H1 (cell line): ENCODE data around the gene SNX21. TPM values are rescaled to one million over a fixed set of nuclear protein-coding genes. Genes with fewer than 3 reads are reported as not detected.

ENCODE experiments used
- CTCF ChIA-PET: fragments of 300-600 bp; sonication (Branson Sonifier 250); formaldehyde crosslinking; loops from one replicate; lab custom pipeline; 2021; ENCODE audit not compliant: partially characterized antibody; lab: Charles Lee
- POLR2A ChIA-PET: fragments of 300-600 bp; sonication (Branson Sonifier 250); formaldehyde crosslinking; loops from one replicate; lab custom pipeline; 2021; ENCODE audit warnings: inconsistent platforms; ENCODE audit not compliant: partially characterized antibody; lab: Charles Lee
- DNase-seq, 2 experiments: peaks; one replicate each; pipeline versions ENCODE4 v3.0.0 to v3.0.0-alpha.2; 2010 to 2022; ENCODE audit warnings: low spot score in 2 of 2, low read depth in 1 of 2, mixed read lengths in 1 of 2
- FAIRE-seq: peaks from 2 replicates; lab custom pipeline; 2011; peaks lifted over from hg19 to GRCh38; lab: Jason Lieb, UNC
- H2AFZ ChIP-seq: 2 replicates; pipeline ENCODE4 v1.8.1; 2012; ENCODE audit warnings: low read length, inconsistent platforms
- H2AK5ac ChIP-seq: 2 replicates; pipeline ENCODE4 v1.6.1; 2013; ENCODE audit warnings: low read depth, low read length
- H2BK120ac ChIP-seq: replicated peaks from 2 replicates; pipeline ENCODE3; 2013; ENCODE audit warnings: low read depth, low read length, inconsistent platforms
- H2BK12ac ChIP-seq: 2 replicates; pipeline ENCODE4 v1.6.1; 2013; ENCODE audit warnings: low read depth, low read length
- H2BK15ac ChIP-seq: 2 replicates; pipeline ENCODE4 v1.6.1; 2013; ENCODE audit warnings: low read length
- H2BK20ac ChIP-seq: 2 replicates; pipeline ENCODE4 v1.6.1; 2013; ENCODE audit warnings: low read length
- H2BK5ac ChIP-seq: 2 replicates; pipeline ENCODE4 v1.6.1; 2013; ENCODE audit warnings: low read depth, low read length
- H3K14ac ChIP-seq: 2 replicates; pipeline ENCODE4 v1.6.1; 2013; ENCODE audit warnings: inconsistent platforms; ENCODE audit not compliant: insufficient read length
- H3K18ac ChIP-seq: 2 replicates; pipeline ENCODE4 v1.6.1; 2013; ENCODE audit warnings: low read length; ENCODE audit errors: extremely low read depth
- H3K23ac ChIP-seq: 2 replicates; pipeline ENCODE4 v1.6.1; 2013; ENCODE audit warnings: inconsistent platforms; ENCODE audit not compliant: insufficient read length
- H3K23me2 ChIP-seq: 2 replicates; pipeline ENCODE4 v1.6.1; 2013; ENCODE audit warnings: low read depth, low read length
- H3K27ac ChIP-seq: 2 replicates; pipeline ENCODE4 v1.6.1; 2011; ENCODE audit warnings: low read depth, low read length, inconsistent platforms
- H3K27me3 ChIP-seq, 4 experiments: replicated peaks in 1 of 4; 1 replicate in 1 of 4; 2 replicates in 3 of 4; pipeline versions ENCODE4 v1.6.1 to v1.8.1; 2011 to 2013; ENCODE audit warnings: low read length in 3 of 4, mild to moderate bottlenecking in 3 of 4, inconsistent platforms in 2 of 4, mixed read lengths in 2 of 4, moderate library complexity in 1 of 4; ENCODE audit not compliant: control insufficient read depth in 3 of 4, insufficient read depth in 3 of 4; ENCODE audit errors: extremely low read depth in 1 of 4
- H3K36me3 ChIP-seq, 4 experiments: 2 replicates each; pipeline versions ENCODE4 v1.6.1 to v1.8.1; 2011 to 2013; ENCODE audit warnings: mild to moderate bottlenecking in 4 of 4, low read length in 3 of 4, moderate library complexity in 2 of 4, control low read depth in 1 of 4, inconsistent platforms in 1 of 4; ENCODE audit not compliant: insufficient read depth in 4 of 4, control insufficient read depth in 2 of 4
- H3K4ac ChIP-seq: replicated peaks from 2 replicates; pipeline ENCODE3; 2013; ENCODE audit warnings: low read length, low read depth, mixed read lengths, inconsistent platforms; ENCODE audit not compliant: insufficient read length
- H3K4me1 ChIP-seq, 4 experiments: replicated peaks in 1 of 4; 1 replicate in 1 of 4; 2 replicates in 3 of 4; pipeline versions ENCODE4 v1.6.1 to v1.8.1; 2011 to 2013; ENCODE audit warnings: low read length in 3 of 4, inconsistent platforms in 2 of 4, mixed read lengths in 1 of 4; ENCODE audit not compliant: insufficient read depth in 4 of 4, control insufficient read depth in 3 of 4
- H3K4me2 ChIP-seq, 2 experiments: 2 replicates each; pipeline versions ENCODE4 v1.6.1 to v1.8.1; 2011 to 2013; ENCODE audit warnings: low read depth in 2 of 2, low read length in 2 of 2, control low read depth in 1 of 2, inconsistent platforms in 1 of 2, mild to moderate bottlenecking in 1 of 2; ENCODE audit not compliant: insufficient read depth in 1 of 2
- H3K4me3 ChIP-seq, 4 experiments: fragments of 200-600, 300-600 bp in 1 of 4; sonication (generic), shearing (Covaris generic), sonication (Bioruptor Twin) in 1 of 4; 2 replicates each; pipeline versions ENCODE4 v1.5.1 to v1.8.1; 2011 to 2016; ENCODE audit warnings: low read length in 4 of 4, low read depth in 3 of 4, control low read depth in 2 of 4, inconsistent platforms in 2 of 4, mild to moderate bottlenecking in 2 of 4, mixed read lengths in 1 of 4, moderate library complexity in 1 of 4; ENCODE audit not compliant: insufficient read depth in 2 of 4; ENCODE audit errors: extremely low read depth in 1 of 4
- H3K56ac ChIP-seq: replicated peaks from 2 replicates; pipeline ENCODE3; 2013; ENCODE audit warnings: low read depth, mild to moderate bottlenecking, mixed read lengths, low read length, inconsistent platforms; ENCODE audit not compliant: insufficient read length
- H3K79me1 ChIP-seq: 2 replicates; pipeline ENCODE4 v1.6.1; 2013; ENCODE audit warnings: low read depth, low read length, control low read depth
- H3K79me2 ChIP-seq, 2 experiments: 2 replicates each; pipeline versions ENCODE4 v1.6.1 to v1.8.1; 2012 to 2013; ENCODE audit warnings: low read length in 2 of 2, mild to moderate bottlenecking in 2 of 2, inconsistent platforms in 1 of 2; ENCODE audit not compliant: insufficient read depth in 2 of 2, control insufficient read depth in 1 of 2
- H3K9ac ChIP-seq, 4 experiments: replicated peaks in 1 of 4; 1 replicate in 1 of 4; 2 replicates in 3 of 4; pipeline versions ENCODE4 v1.6.1 to v1.8.1; 2011 to 2013; ENCODE audit warnings: low read depth in 3 of 4, low read length in 3 of 4, control low read depth in 2 of 4, mild to moderate bottlenecking in 2 of 4, moderate library complexity in 2 of 4, inconsistent platforms in 1 of 4; ENCODE audit errors: extremely low read depth in 1 of 4
- H3K9me3 ChIP-seq, 2 experiments: 2 replicates each; pipeline versions ENCODE4 v1.6.1 to v1.8.1; 2012 to 2013; ENCODE audit warnings: mild to moderate bottlenecking in 2 of 2, moderate library complexity in 2 of 2, control low read depth in 1 of 2, inconsistent platforms in 1 of 2, low read depth in 1 of 2, low read length in 1 of 2, mixed read lengths in 1 of 2; ENCODE audit not compliant: insufficient read depth in 2 of 2
- H4K20me1 ChIP-seq, 2 experiments: replicated peaks in 1 of 2; 2 replicates each; pipeline versions ENCODE3 to v1.8.1; 2011 to 2013; ENCODE audit warnings: inconsistent platforms in 2 of 2, low read length in 2 of 2, mild to moderate bottlenecking in 1 of 2; ENCODE audit not compliant: insufficient read depth in 2 of 2, control insufficient read depth in 1 of 2
- H4K5ac ChIP-seq: 2 replicates; pipeline ENCODE4 v1.6.1; 2013; ENCODE audit warnings: low read length, low read depth, mixed read lengths, inconsistent platforms; ENCODE audit not compliant: insufficient read length
- H4K8ac ChIP-seq: 2 replicates; pipeline ENCODE4 v1.8.0; 2013; ENCODE audit warnings: mild to moderate bottlenecking, moderate library complexity, low read length, inconsistent platforms; ENCODE audit not compliant: insufficient read depth; ENCODE audit errors: extremely low read depth
- H4K91ac ChIP-seq: replicated peaks from 2 replicates; pipeline ENCODE3; 2013; ENCODE audit warnings: low read length, mixed read lengths, inconsistent platforms; ENCODE audit not compliant: insufficient read length
- BACH1 ChIP-seq: IDR thresholded peaks from 2 replicates; pipeline ENCODE4 v1.6.1; 2012; ENCODE audit warnings: low read length, improper control_type of control experiment
- BCL11A ChIP-seq, 2 experiments: IDR thresholded peaks; one replicate each; pipeline ENCODE4 v1.6.1; 2011; ENCODE audit warnings: low read depth in 2 of 2, low read length in 2 of 2, mild to moderate bottlenecking in 2 of 2
- CTBP2 ChIP-seq: IDR thresholded peaks from 2 replicates; pipeline ENCODE4 v1.7.0; 2011; ENCODE audit warnings: borderline replicate concordance, mild to moderate bottlenecking, moderate library complexity, mixed read lengths, low read length; ENCODE audit not compliant: insufficient read depth, insufficient read length
- EP300 ChIP-seq, 2 experiments: IDR thresholded peaks; 1 replicate in 1 of 2; 2 replicates in 1 of 2; pipeline ENCODE4 v1.6.1; 2011 to 2012; ENCODE audit warnings: low read depth in 2 of 2, low read length in 2 of 2, mild to moderate bottlenecking in 2 of 2, borderline replicate concordance in 1 of 2, inconsistent platforms in 1 of 2, moderate library complexity in 1 of 2
- EZH2 ChIP-seq: fragments of 200-600 bp; sonication (generic); IDR thresholded peaks from 2 replicates; pipeline ENCODE4 v1.7.1; 2012; ENCODE audit warnings: low read depth, mild to moderate bottlenecking, moderate library complexity, low read length, inconsistent platforms; ENCODE audit not compliant: severe bottlenecking
- JUN ChIP-seq: IDR thresholded peaks from 2 replicates; pipeline ENCODE4 v1.6.1; 2011; ENCODE audit warnings: low read depth, mild to moderate bottlenecking, improper control_type of control experiment, low read length
- SAP30 ChIP-seq: fragments of 300-600 bp; sonication (generic); IDR thresholded peaks from 2 replicates; pipeline ENCODE4 v1.7.1; 2012; ENCODE audit warnings: low read length, moderate library complexity, mild to moderate bottlenecking, inconsistent platforms; ENCODE audit not compliant: insufficient read depth, insufficient replicate concordance
- WGBS, 2 experiments: shearing (Covaris generic) in 1 of 2; methylation state at CpG; one replicate each; pipeline versions ENCODE4 v1.1.6 to v1.1.7; 2013 to 2015; ENCODE audit warnings: low lambda C conversion rate in 2 of 2, mixed read lengths in 2 of 2, inconsistent platforms in 1 of 2, low coverage in 1 of 2, missing lambda C conversion rate in 1 of 2; ENCODE audit not compliant: insufficient replicate concordance in 2 of 2, insufficient coverage in 1 of 2, insufficient read length in 1 of 2; ENCODE audit errors: extremely low coverage in 1 of 2, missing lambda C conversion rate in 1 of 2; 5-methylcytosine and 5-hydroxymethylcytosine counted together
- polyA plus RNA-seq, 7 experiments: library from polyadenylated mRNA; depleted of rRNA in 3 of 7; stranded (reverse) in 5 of 7; unstranded in 2 of 7; fragments of >200 nt in 5 of 7; fragments of 200-250 nt in 2 of 7; gene quantifications; 1 replicate in 5 of 7; 2 replicates in 1 of 7; 4 replicates in 1 of 7; pipeline versions ENCODE4 v1.2.1 to v1.2.3, GENCODE V29; 2011 to 2013; ENCODE audit warnings: missing spikeins in 2 of 7, mixed read lengths in 2 of 7
- total RNA-seq: library from RNA; stranded (reverse); fragmentation: NEBNext Ultra II Directional; extraction: Animal tissue kit (Norgen Biotek cat#: 25700); gene quantifications from 2 replicates; pipeline ENCODE4 v1.2.1, GENCODE V29; 2021

Gene SNX21
- total and polyA plus RNA-seq, 2 of the 8 experiments (the other 6 are each of a cell fraction or from before 2014, with no cell fraction given): 15.8 to 16.8 TPM

DNA sequence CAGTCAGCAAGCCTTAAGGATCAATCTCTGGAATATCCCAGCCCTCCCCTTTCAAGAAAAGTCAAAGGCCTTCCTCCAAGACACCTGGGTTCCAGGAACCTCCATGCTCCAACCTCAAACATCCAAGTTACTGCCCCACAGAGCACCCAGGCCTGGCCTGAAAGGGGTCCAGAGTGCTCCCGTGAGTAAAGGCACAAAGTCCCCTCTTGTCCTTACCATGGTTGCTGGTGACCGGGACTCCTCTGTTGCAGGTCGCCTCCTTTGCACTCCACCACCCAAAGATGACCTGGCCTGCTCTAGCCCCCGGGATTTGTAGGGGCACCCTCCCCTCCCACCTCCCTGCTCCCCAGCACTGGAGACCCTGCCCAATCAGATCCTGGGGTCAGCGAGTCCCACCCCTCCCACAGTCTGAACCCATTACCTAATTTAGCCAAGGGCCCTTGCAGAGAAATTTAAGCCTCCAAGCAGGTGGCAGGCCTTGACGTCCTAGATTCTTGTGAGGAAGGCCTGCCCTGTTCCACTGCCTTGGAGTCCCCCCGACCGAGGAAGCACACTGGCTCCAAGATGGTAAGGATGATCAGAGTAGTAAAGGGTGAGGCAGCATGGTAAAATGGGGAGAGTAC, 6.5 kb upstream of the SNX21 start, which contains the start of gene TNNC2:
Gene TNNC2, minus strand, starts transcription at position 283 of the 623 bp plus-strand sequence. Its CDS starts 64 bp downstream, at position 219.
- peak within 1 kb of the TSS; percentile 36 for H4K91ac ChIP-seq
- H3K36me3 ChIP-seq: no peaks in the 10 kb centered on the region; a peak in 1 of 8 replicates
- H3K4me3 ChIP-seq: no peak within 1 kb of the TSS
- 93% methylated on average over 8 of the region's 8 CpGs; no CpG with 5 or more reads in 1 of the 2 experiments for WGBS, 2 experiments
- FAIRE-seq: no peak
- H2BK120ac ChIP-seq: no peak within 1 kb of the TSS
- DNase-seq: no peak
- no peaks in the 10 kb centered on the region for H4K20me1 ChIP-seq
- H3K9ac ChIP-seq: no peak within 1 kb of the TSS
- no peaks in the 10 kb centered on the region for H3K9me3 ChIP-seq
- 0 out of 2 replicates have a peak within 1 kb of the TSS, but pooled peaks have one; percentile 19 for H2BK12ac ChIP-seq
- H2BK15ac ChIP-seq: no peak within 1 kb of the TSS
- H3K23ac ChIP-seq: no peak within 1 kb of the TSS
- no peak within 1 kb of the TSS for H2AFZ ChIP-seq
- no peak within 1 kb of the TSS for H4K5ac ChIP-seq
- H3K4me2 ChIP-seq: no peak within 1 kb of the TSS
- no peak within 1 kb of the TSS for H2BK5ac ChIP-seq
- no peaks in the 10 kb centered on the region for H3K79me2 ChIP-seq
- peak within 1 kb of the TSS; percentile 57 for H4K8ac ChIP-seq
- peaks cover 0 to 12% (median 5%) of the 10 kb centered on the region in 4 experiments; a peak in 6 of 7 replicates for H3K4me1 ChIP-seq
- no peak within 1 kb of the TSS for H3K4ac ChIP-seq
- no peak for TF ChIP-seq CTBP2
- no peak for TF ChIP-seq BACH1
- no peak for TF ChIP-seq BCL11A (IDR thresholded peaks at IDR 0.05; ENCODE audit: low read depth in 2 of 2, low read length in 2 of 2)
- no peak for TF ChIP-seq SAP30
- TF ChIP-seq EP300 (IDR thresholded peaks at IDR 0.05; ENCODE audit: borderline replicate concordance in 1 of 2, low read depth in 2 of 2, low read length in 2 of 2): no peak
- TF ChIP-seq EZH2: no peak
- TF ChIP-seq JUN: no peak
- TF ChIP-seq, all 59 proteins: peak for 0
- Histone ChIP-seq H3K23me2 (peaks cover 2% of the 10 kb centered on the region; the same call in 1 of the 2 replicates), H2BK20ac (peak within 1 kb of the TSS; percentile 62), H3K79me1 (no peaks in the 10 kb centered on the region), H3K27me3 (peaks cover 0 to 12% (median 10%) of the 10 kb centered on the region in 4 experiments; a peak in 4 of 7 replicates), H3K14ac (no peak within 1 kb of the TSS), H2AK5ac (no peak within 1 kb of the TSS), H3K27ac (no peak within 1 kb of the TSS), H3K18ac (no peak within 1 kb of the TSS), H3K56ac (no peak within 1 kb of the TSS)
- POLR2A ChIA-PET: interaction anchor here (0.9 to 11.0 kb wide), 4 partner anchors 13 to 107 kb away, joined by 4 to 96 read pairs (median 20); partner anchors contain the start of genes PCIF1 and UBE2C
- CTCF ChIA-PET: interaction anchor here (0.8 to 1.5 kb wide), 3 partner anchors 11 to 142 kb away, joined by 4 to 8 read pairs (median 5); no protein-coding TSS in a partner anchor
